Hematopoietic multipotent progenitor cell treated with erythropoietin and hydrocortisone succinate and interleukin-3 and kit ligand, for 8 days (in vitro differentiated cells): ENCODE measurements around the gene FNDC4.
"Not testable (repeated sequence)": the region's sequence is repeated elsewhere in the genome, so short reads cannot be mapped to it uniquely, and the experiment has no call there.

ENCODE experiments used
- DNase-seq: peaks from one replicate; pipeline ENCODE4 v3.0.0-alpha.2; 2015

The FNDC4 gene

GRCh38 chr2:27494944-27495554, at the start of gene FNDC4:
Gene FNDC4, minus strand, starts transcription at chr2:27495200. Its CDS starts 521 bp downstream, at chr2:27494679.
- no peak for DNase-seq

- no peak for DNase-seq
Observed at GRCh38 chr2:27544143-27544821, 49.3 kb upstream of the FNDC4 start.

- DNase-seq: not testable (repeated sequence)
Observed at GRCh38 chr2:27539649-27540048, 44.6 kb upstream of the FNDC4 start.

GRCh38 chr2:27538839-27539450, 43.9 kb upstream of the FNDC4 start:
- not testable (repeated sequence) for DNase-seq

- no peak for DNase-seq
Observed at GRCh38 chr2:27537287-27537686, 42.3 kb upstream of the FNDC4 start.

GRCh38 chr2:27531983-27532382, 37.0 kb upstream of the FNDC4 start:
- no peak for DNase-seq

GRCh38 chr2:27527182-27527581, 32.2 kb upstream of the FNDC4 start:
- DNase-seq: no peak

GRCh38 chr2:27522400-27522945, 27.5 kb upstream of the FNDC4 start:
- no peak for DNase-seq

- DNase-seq: no peak
Observed at GRCh38 chr2:27520316-27520715, 25.3 kb upstream of the FNDC4 start.

GRCh38 chr2:27518782-27519113, 23.7 kb upstream of the FNDC4 start:
- no peak for DNase-seq

GRCh38 chr2:27518113-27518781, 23.2 kb upstream of the FNDC4 start:
- no peak for DNase-seq

- peak; percentile 40 for DNase-seq
Observed at GRCh38 chr2:27509326-27509725, 14.3 kb upstream of the FNDC4 start.

GRCh38 chr2:27507293-27507692, 12.3 kb upstream of the FNDC4 start:
- DNase-seq: no peak

- DNase-seq: no peak
Observed at GRCh38 chr2:27506587-27506986, 11.6 kb upstream of the FNDC4 start.

- no peak for DNase-seq
Observed at GRCh38 chr2:27502142-27502541, 7.1 kb upstream of the FNDC4 start.

- no peak for DNase-seq
Observed at GRCh38 chr2:27501042-27501441, 6.0 kb upstream of the FNDC4 start.

- no peak for DNase-seq
Observed at GRCh38 chr2:27498975-27499374, 4.0 kb upstream of the FNDC4 start.

- DNase-seq: no peak
Observed at GRCh38 chr2:27497288-27497627, 2.3 kb upstream of the FNDC4 start.

GRCh38 chr2:27496357-27497287, 1.6 kb upstream of the FNDC4 start, which contains the start of gene GCKR:
Gene GCKR, plus strand, starts transcription at chr2:27496839. Its CDS starts 66 bp downstream, at chr2:27496905.
- peak; percentile 68 for DNase-seq

GRCh38 chr2:27495840-27496356, 898 bp upstream of the FNDC4 start:
- no peak for DNase-seq

GRCh38 chr2:27494284-27494943, 586 bp downstream of the FNDC4 start:
- DNase-seq: no peak

- DNase-seq: no peak
Observed at GRCh38 chr2:27493948-27494283, 1.1 kb downstream of the FNDC4 start.
